HG03064 (cell line): ENCODE results near the gene AKR1C8.
"Not testable (repeated sequence)": the region's sequence is repeated elsewhere in the genome, so short reads cannot be mapped to it uniquely, and the experiment has no call there.

Experiments used
- ATAC-seq: cut with Tn5 transposase; IDR thresholded peaks from one replicate; pipeline ENCODE4 v1.9.1; 2021; ENCODE audit warnings: low read depth; ENCODE audit not compliant: unreplicated experiment

Gene AKR1C8

GRCh38 chr10:5116621-5117020 lies 68.3 kb downstream of the AKR1C8 start:
- ATAC-seq = no peak

- not testable (repeated sequence) for ATAC-seq
Observed at GRCh38 chr10:5109861-5110260, 75.1 kb downstream of the AKR1C8 start.

- ATAC-seq = no peak
Observed at GRCh38 chr10:5108658-5109416, 76.1 kb downstream of the AKR1C8 start.

- no peak for ATAC-seq
Observed at GRCh38 chr10:5107860-5108526, 77.0 kb downstream of the AKR1C8 start.

- ATAC-seq = no peak
Observed at GRCh38 chr10:5106553-5106952, 78.4 kb downstream of the AKR1C8 start.

GRCh38 chr10:5105626-5106025 lies 79.3 kb downstream of the AKR1C8 start:
- ATAC-seq = no peak
